ENCODE measurements around the gene ABCC3. TPM values are rescaled to one million over a fixed set of nuclear protein-coding genes. Genes with fewer than 3 reads are reported as not detected.
"Not testable (repeated sequence)": the region's sequence is repeated elsewhere in the genome, so short reads cannot be mapped to it uniquely, and the experiment has no call there.

ABCC3 gene
- total RNA-seq, 1 experiment from 2014 or later = 0.16 TPM

- no peak overlapping the region for H3K27ac ChIP-seq
- peaks cover 24% of the 10 kb centered on the region for H3K36me3 ChIP-seq
- H3K4me3 ChIP-seq = no peak overlapping the region
- H3K4me1 ChIP-seq = peaks cover 11% of the 10 kb centered on the region
- H3K27me3 ChIP-seq = no peaks in the 10 kb centered on the region
- H3K9me3 ChIP-seq (replicated peaks) = no peaks in the 10 kb centered on the region
- no peak for DNase-seq
Observed at GRCh38 chr17:50691550-50692447, 57.1 kb downstream of the ABCC3 start.

- H3K4me3 ChIP-seq = no peak overlapping the region
- H3K27ac ChIP-seq = no peak overlapping the region
- peaks cover 29% of the 10 kb centered on the region for H3K36me3 ChIP-seq
- H3K9me3 ChIP-seq (replicated peaks) = no peaks in the 10 kb centered on the region
- no peak for DNase-seq
- no peaks in the 10 kb centered on the region for H3K27me3 ChIP-seq
- H3K4me1 ChIP-seq = peaks cover 5% of the 10 kb centered on the region; the same call in 1 of the 2 replicates
Observed at GRCh38 chr17:50692448-50693035, 57.9 kb downstream of the ABCC3 start.

GRCh38 chr17:50693036-50693682 is 58.5 kb downstream of the ABCC3 start:
- Histone ChIP-seq H3K9me3 (replicated peaks) (no peaks in the 10 kb centered on the region), H3K4me3 (no peak overlapping the region), H3K27ac (no peak overlapping the region), H3K4me1 (0 out of 2 replicates have a peak, but pooled peaks cover 4% of the 10 kb centered on the region), H3K36me3 (peaks cover 35% of the 10 kb centered on the region), H3K27me3 (no peaks in the 10 kb centered on the region)
- DNase-seq = no peak

- Histone ChIP-seq H3K27me3 (no peaks in the 10 kb centered on the region), H3K4me3 (no peak overlapping the region), H3K36me3 (peaks cover 59% of the 10 kb centered on the region), H3K4me1 (no peaks in the 10 kb centered on the region), H3K9me3 (replicated peaks) (no peaks in the 10 kb centered on the region), H3K27ac (no peak overlapping the region)
- no peak for DNase-seq
Observed at GRCh38 chr17:50696365-50696879, 61.7 kb downstream of the ABCC3 start.

- Histone ChIP-seq H3K9me3 (replicated peaks) (no peaks in the 10 kb centered on the region), H3K4me3 (no peak overlapping the region), H3K27ac (no peak overlapping the region), H3K27me3 (no peaks in the 10 kb centered on the region), H3K36me3 (peaks cover 61% of the 10 kb centered on the region), H3K4me1 (no peaks in the 10 kb centered on the region)
- no peak for DNase-seq
Observed at GRCh38 chr17:50697062-50697461, 62.4 kb downstream of the ABCC3 start.

- Histone ChIP-seq H3K36me3 (peaks cover 63% of the 10 kb centered on the region), H3K4me1 (no peaks in the 10 kb centered on the region), H3K9me3 (replicated peaks) (no peaks in the 10 kb centered on the region), H3K27ac (no peak overlapping the region), H3K27me3 (no peaks in the 10 kb centered on the region), H3K4me3 (no peak overlapping the region)
- no peak for DNase-seq
Observed at GRCh38 chr17:50697663-50698272, 63.1 kb downstream of the ABCC3 start.

- Histone ChIP-seq H3K4me1 (no peaks in the 10 kb centered on the region), H3K9me3 (replicated peaks) (no peaks in the 10 kb centered on the region), H3K4me3 (no peak overlapping the region), H3K27ac (no peak overlapping the region), H3K27me3 (no peaks in the 10 kb centered on the region), H3K36me3 (peaks cover 63% of the 10 kb centered on the region)
- no peak for DNase-seq
Observed at GRCh38 chr17:50699410-50699809, 64.7 kb downstream of the ABCC3 start.

- Histone ChIP-seq H3K27me3 (no peaks in the 10 kb centered on the region), H3K4me3 (no peak overlapping the region), H3K4me1 (no peaks in the 10 kb centered on the region), H3K36me3 (peaks cover 37% of the 10 kb centered on the region), H3K27ac (no peak overlapping the region), H3K9me3 (replicated peaks) (no peaks in the 10 kb centered on the region)
- no peak for DNase-seq
Observed at GRCh38 chr17:50703162-50703561, 68.5 kb downstream of the ABCC3 start.

- Histone ChIP-seq H3K9me3 (replicated peaks) (no peaks in the 10 kb centered on the region), H3K4me1 (peaks cover 6% of the 10 kb centered on the region), H3K27ac (peak within 1 kb of the TSS; percentile 88), H3K36me3 (peaks cover 11% of the 10 kb centered on the region), H3K4me3 (peak within 1 kb of the TSS; percentile 85), H3K27me3 (no peaks in the 10 kb centered on the region)
- DNase-seq = peak; percentile 84 to 89
Observed at GRCh38 chr17:50707289-50708049, 72.8 kb downstream of the ABCC3 start, which contains the start of gene ANKRD40. TSS of gene ANKRD40 (minus strand) at chr17:50707914. CDS start at chr17:50707654, 260 bp downstream.

- peak in 1 of 2 experiments; percentile 50 for DNase-seq
Observed at GRCh38 chr17:50708050-50709000, 73.6 kb downstream of the ABCC3 start.

GRCh38 chr17:50709053-50709452 is 74.4 kb downstream of the ABCC3 start:
- not testable (repeated sequence) for H3K36me3 ChIP-seq; DNase-seq; H3K4me1 ChIP-seq; H3K9me3 ChIP-seq (replicated peaks); H3K27me3 ChIP-seq
- Histone ChIP-seq H3K4me3 (peak overlapping the region; percentile 85), H3K27ac (peak overlapping the region; percentile 80)

More at GRCh38 chr17:50708050-50709000, 73.6 kb downstream of the ABCC3 start:
- H3K36me3 ChIP-seq = peaks cover 5% of the 10 kb centered on the region; the same call in 1 of the 2 replicates
- H3K4me3 ChIP-seq = peak overlapping the region; percentile 85
- peak overlapping the region; percentile 80 for H3K27ac ChIP-seq
- H3K9me3 ChIP-seq (replicated peaks) = no peaks in the 10 kb centered on the region
- H3K4me1 ChIP-seq = peaks cover 6% of the 10 kb centered on the region
- no peaks in the 10 kb centered on the region for H3K27me3 ChIP-seq

- H3K4me1 ChIP-seq = peaks cover 6% of the 10 kb centered on the region
- no peak overlapping the region for H3K27ac ChIP-seq
- no peak overlapping the region for H3K4me3 ChIP-seq
- H3K9me3 ChIP-seq (replicated peaks) = no peaks in the 10 kb centered on the region
- no peaks in the 10 kb centered on the region for H3K27me3 ChIP-seq
- DNase-seq = no peak
- H3K36me3 ChIP-seq = no peaks in the 10 kb centered on the region
Observed at GRCh38 chr17:50710025-50710424, 75.3 kb downstream of the ABCC3 start.

GRCh38 chr17:50710650-50711049 is 76.0 kb downstream of the ABCC3 start:
- H3K27ac ChIP-seq = no peak overlapping the region
- no peaks in the 10 kb centered on the region for H3K9me3 ChIP-seq (replicated peaks)
- H3K4me3 ChIP-seq = no peak overlapping the region
- peaks cover 6% of the 10 kb centered on the region for H3K4me1 ChIP-seq
- H3K27me3 ChIP-seq = no peaks in the 10 kb centered on the region
- DNase-seq = no peak
- no peaks in the 10 kb centered on the region for H3K36me3 ChIP-seq
